Activated T-cell treated with anti-CD3 and anti-CD28 coated beads, Interleukin-2, amount 50 U/mL, for 24 hours (primary cell): Measurements from ENCODE around the gene SLFN5.
"Not testable (repeated sequence)": the region's sequence is repeated elsewhere in the genome, so short reads cannot be mapped to it uniquely, and the experiment has no call there.

Source experiments
- DNase-seq: peaks from one replicate; pipeline ENCODE4 v3.0.0-alpha.2; 2020
- H3K27ac Mint-ChIP-seq: 2 replicates; pipeline ENCODE4 v1.8.0; 2020; ENCODE audit warnings: mild to moderate bottlenecking, mixed read lengths
- H3K27me3 Mint-ChIP-seq: 2 replicates; pipeline ENCODE4 v1.8.0; 2020; ENCODE audit warnings: mixed read lengths
- H3K36me3 Mint-ChIP-seq: 2 replicates; pipeline ENCODE4 v1.8.0; 2020; ENCODE audit warnings: low read depth, mixed read lengths
- H3K4me1 Mint-ChIP-seq: 2 replicates; pipeline ENCODE4 v1.8.0; 2020; ENCODE audit warnings: low read depth, mixed read lengths
- H3K4me3 Mint-ChIP-seq: 2 replicates; pipeline ENCODE4 v1.8.0; 2020; ENCODE audit warnings: mild to moderate bottlenecking, moderate library complexity, mixed read lengths
- H3K9me3 Mint-ChIP-seq: 2 replicates; pipeline ENCODE4 v1.8.0; 2020; ENCODE audit warnings: mixed read lengths

SLFN5 gene

DNA sequence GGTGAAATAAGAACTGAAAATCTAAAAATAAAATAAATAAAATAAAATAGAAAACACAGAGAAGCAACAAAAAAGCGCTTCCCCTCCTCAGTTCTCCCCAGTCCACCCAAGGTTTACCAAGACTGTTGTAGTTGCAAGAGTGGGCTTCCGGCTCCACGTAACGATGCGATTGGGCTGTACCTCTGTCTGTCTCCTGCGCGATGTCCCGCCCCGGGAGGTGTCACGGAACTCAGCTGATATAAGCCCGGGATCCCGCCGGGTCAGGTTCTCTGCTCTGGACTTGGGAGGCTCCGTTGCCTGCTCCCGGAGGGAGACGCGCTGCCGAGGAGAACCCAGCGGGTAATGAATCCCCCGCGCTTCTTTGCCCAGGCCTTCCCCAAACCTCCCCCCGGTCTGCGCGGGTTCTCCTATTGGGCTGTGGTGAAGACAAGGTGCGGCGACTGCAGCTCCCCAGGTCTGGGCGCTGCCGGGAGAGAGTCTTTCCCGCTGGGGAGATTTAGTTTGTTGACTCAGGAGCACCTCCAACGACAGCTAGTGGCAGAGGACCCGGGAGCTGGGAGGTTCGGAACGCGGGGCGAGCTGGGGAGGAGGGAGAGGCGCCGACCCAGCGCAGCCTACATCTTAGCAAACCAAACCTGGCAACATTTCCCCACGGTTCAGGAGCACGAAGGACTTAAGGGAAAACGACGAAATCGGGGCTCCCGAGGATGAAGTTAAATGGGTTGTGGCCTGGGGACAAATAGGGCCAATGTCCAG is at the start of gene SLFN5:
SLFN5 (plus strand) TSS at position 268 of the 756 bp plus-strand sequence. CDS start 15,619 bp downstream, outside the sequence.
- Mint-ChIP-seq H3K4me3 (peak within 1 kb of the TSS; percentile 94), H3K9me3 (peaks cover 2% of the 10 kb centered on the region)

DNA sequence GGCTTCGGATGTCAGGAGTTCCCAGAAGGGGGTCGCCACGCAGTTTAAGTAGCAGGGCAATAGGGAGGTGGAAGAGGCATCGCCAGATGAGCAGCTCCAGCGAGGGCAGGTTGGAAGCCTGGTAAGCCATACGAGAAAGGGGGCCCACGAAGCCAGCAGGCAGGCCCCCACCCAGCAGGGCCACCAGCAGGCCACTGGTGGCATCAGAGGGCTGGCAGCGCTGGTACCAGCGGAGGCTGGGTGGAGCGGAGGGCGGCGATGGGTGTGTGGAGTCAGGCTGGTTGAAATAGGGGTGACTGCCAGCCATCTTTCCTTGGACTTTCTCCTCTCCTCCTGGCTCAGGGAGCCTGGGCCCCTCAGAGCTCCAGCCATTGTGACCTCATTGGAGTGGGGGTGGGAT is 48.9 kb upstream of the SLFN5 start, which contains the start of gene SLC35G3:
SLC35G3 (minus strand) TSS at position 393 of the 400 bp plus-strand sequence; CDS start at position 307, 86 bp downstream.
- H3K9me3 Mint-ChIP-seq: not testable (repeated sequence)

More for the DNA sequence above, at the start of gene SLFN5:
- DNase-seq: peak; percentile 96
- no peaks in the 10 kb centered on the region for H3K27me3 Mint-ChIP-seq
- peaks cover 75% of the 10 kb centered on the region for H3K4me1 Mint-ChIP-seq
- peaks cover 19% of the 10 kb centered on the region for H3K36me3 Mint-ChIP-seq
- peak within 1 kb of the TSS; percentile 97 for H3K27ac Mint-ChIP-seq

DNA sequence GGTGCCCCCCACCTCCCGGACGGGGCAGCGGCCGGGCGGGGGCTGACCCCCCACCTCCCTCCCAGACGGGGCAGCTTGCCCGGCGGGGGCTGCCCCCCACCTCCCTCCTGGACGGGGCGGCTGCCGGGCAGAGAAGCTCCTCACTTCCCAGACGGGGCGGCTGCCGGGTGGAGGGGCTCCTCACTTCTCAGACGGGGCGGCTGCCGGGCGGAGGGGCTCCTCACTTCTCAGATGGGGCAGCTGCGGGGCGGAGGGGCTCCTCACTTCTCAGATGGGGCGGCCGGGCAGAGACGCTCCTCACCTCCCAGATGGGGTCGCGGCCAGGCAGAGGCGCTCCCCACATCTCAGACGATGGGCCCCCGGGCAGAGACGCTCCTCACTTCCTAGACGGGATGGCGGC is 47.8 kb upstream of the SLFN5 start:
- peaks cover 22% of the 10 kb centered on the region for H3K4me1 Mint-ChIP-seq
- not testable (repeated sequence) for DNase-seq, H3K27ac Mint-ChIP-seq, H3K27me3 Mint-ChIP-seq, H3K4me3 Mint-ChIP-seq, H3K36me3 Mint-ChIP-seq
- H3K9me3 Mint-ChIP-seq: peaks cover 14% of the 10 kb centered on the region

More for the DNA sequence above, 48.9 kb upstream of the SLFN5 start, which contains the start of gene SLC35G3:
- DNase-seq, H3K4me3 Mint-ChIP-seq, H3K27me3 Mint-ChIP-seq, H3K36me3 Mint-ChIP-seq: not testable (repeated sequence)
- peaks cover 30% of the 10 kb centered on the region for H3K4me1 Mint-ChIP-seq
- H3K27ac Mint-ChIP-seq: peak within 1 kb of the TSS; percentile 67

DNA sequence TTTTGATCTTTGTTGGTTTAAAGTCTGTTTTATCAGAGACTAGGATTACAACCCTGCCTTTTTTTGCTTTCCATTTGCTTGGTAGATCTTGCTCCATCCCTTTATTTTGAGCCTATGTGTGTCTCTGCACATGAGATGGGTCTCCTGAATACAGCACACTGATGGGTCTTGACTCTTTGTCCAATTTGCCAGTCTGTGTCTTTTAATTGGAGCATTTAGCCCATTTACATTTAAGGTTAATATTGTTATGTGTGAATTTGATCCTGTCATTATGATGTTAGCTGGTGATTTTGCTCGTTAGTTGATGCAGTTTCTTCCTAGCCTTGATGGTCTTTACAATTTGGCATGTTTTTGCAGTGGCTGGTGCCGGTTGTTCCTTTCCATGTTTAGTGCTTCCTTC is 40.3 kb upstream of the SLFN5 start:
- not testable (repeated sequence) for H3K4me3 Mint-ChIP-seq, H3K36me3 Mint-ChIP-seq, DNase-seq, H3K27me3 Mint-ChIP-seq, H3K27ac Mint-ChIP-seq
- H3K9me3 Mint-ChIP-seq: peaks cover 16% of the 10 kb centered on the region
- H3K4me1 Mint-ChIP-seq: peaks cover 10% of the 10 kb centered on the region

DNA sequence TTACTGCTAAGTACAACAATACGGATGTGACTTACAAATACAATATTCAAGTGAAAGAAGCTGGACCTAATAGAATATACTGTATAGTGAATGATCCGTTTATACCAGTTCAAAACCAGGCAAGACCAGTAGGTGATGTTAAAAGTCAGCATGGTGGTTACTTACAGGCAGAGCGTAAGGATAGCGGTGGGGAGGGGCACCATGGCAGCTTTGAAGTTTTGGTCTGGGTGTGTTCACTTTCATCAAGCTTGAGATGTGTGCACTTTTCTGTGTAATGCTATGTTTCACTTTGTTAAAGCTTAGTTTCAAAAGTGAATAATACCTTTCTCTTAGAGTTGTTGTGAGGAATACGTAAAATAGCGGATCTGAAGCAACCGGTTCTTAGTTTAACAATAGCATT is 32.1 kb upstream of the SLFN5 start:
- Mint-ChIP-seq H3K4me3 (no peak overlapping the region), H3K36me3 (no peaks in the 10 kb centered on the region), H3K9me3 (peaks cover 11% of the 10 kb centered on the region), H3K4me1 (peaks cover 74% of the 10 kb centered on the region), H3K27ac (no peak overlapping the region), H3K27me3 (no peaks in the 10 kb centered on the region)
- DNase-seq: no peak

DNA sequence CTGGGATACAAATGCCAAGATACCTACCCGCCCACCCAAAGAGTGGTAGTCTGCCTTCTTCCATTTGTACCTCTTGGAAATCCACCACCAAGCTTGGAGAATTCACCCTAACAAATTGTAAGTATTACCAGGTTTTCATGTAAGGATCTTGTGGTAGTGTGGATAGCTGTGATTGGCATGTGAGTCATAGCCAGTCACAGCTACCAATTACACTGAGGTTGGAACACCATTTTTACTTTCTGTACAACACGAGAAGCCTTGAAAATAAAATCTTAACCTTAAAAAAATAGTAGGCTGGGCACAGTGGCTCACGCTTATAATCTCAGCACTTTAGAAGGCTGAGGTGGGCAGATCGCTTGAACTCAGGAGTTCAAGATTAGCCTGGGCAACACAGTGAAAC is 30.2 kb upstream of the SLFN5 start:
- Mint-ChIP-seq H3K4me3 (peak overlapping the region; percentile 53), H3K27ac (peak overlapping the region; percentile 87), H3K4me1 (peaks cover 81% of the 10 kb centered on the region), H3K36me3 (no peaks in the 10 kb centered on the region), H3K27me3 (no peaks in the 10 kb centered on the region), H3K9me3 (peaks cover 11% of the 10 kb centered on the region)
- DNase-seq: no peak

DNA sequence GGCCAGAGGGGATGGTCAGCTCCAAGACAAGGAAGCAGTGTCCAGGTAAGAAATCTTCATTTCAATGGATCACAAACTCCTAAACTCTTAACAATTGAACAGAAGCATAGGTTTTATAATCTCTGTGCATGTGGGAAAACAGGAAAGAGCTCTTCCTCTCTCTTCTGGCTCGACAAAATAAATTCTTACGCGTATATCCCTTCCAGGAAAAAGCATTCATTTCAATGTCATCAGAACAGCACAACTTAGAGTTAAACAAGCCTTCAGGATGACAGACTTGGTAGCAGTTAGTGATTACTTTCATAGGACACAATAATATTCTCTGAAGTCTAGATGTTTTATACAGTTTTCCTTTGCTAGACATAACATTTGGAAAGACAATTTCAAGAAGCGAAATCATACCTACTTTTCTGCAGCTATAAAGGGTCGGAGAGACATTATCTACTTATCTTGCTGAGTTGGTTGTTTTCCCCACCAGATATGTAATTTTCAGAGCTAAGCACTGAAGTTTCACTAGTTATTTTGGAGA is 29.4 kb upstream of the SLFN5 start:
- no peaks in the 10 kb centered on the region for H3K27me3 Mint-ChIP-seq
- peaks cover 88% of the 10 kb centered on the region for H3K4me1 Mint-ChIP-seq
- peak overlapping the region; percentile 53 for H3K4me3 Mint-ChIP-seq
- DNase-seq: no peak
- H3K9me3 Mint-ChIP-seq: peaks cover 11% of the 10 kb centered on the region
- H3K36me3 Mint-ChIP-seq: no peaks in the 10 kb centered on the region
- H3K27ac Mint-ChIP-seq: peak overlapping the region; percentile 87

DNA sequence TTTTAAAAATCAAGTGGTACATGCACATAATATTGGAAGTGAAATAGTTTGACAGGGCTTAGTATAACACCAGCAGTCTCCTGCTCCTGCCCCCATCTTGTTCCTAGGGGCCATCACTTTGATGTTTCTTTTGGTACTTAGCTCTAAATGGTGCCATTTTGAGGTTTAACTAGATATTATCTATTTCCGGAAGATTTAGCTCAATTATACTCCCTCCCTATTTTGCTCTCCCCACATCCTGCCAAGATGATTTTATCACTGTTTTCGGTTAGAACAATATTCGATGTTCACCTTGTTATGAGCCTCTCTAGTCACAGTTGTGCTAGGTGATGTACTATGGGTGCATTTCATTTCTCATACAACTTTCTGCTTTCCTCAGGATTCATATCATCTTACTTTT is 28.7 kb upstream of the SLFN5 start:
- no peak for DNase-seq
- peak overlapping the region; percentile 53 for H3K4me3 Mint-ChIP-seq
- peaks cover 11% of the 10 kb centered on the region for H3K9me3 Mint-ChIP-seq
- no peaks in the 10 kb centered on the region for H3K27me3 Mint-ChIP-seq
- H3K4me1 Mint-ChIP-seq: peaks cover 88% of the 10 kb centered on the region
- no peaks in the 10 kb centered on the region for H3K36me3 Mint-ChIP-seq
- H3K27ac Mint-ChIP-seq: peak overlapping the region; percentile 87

DNA sequence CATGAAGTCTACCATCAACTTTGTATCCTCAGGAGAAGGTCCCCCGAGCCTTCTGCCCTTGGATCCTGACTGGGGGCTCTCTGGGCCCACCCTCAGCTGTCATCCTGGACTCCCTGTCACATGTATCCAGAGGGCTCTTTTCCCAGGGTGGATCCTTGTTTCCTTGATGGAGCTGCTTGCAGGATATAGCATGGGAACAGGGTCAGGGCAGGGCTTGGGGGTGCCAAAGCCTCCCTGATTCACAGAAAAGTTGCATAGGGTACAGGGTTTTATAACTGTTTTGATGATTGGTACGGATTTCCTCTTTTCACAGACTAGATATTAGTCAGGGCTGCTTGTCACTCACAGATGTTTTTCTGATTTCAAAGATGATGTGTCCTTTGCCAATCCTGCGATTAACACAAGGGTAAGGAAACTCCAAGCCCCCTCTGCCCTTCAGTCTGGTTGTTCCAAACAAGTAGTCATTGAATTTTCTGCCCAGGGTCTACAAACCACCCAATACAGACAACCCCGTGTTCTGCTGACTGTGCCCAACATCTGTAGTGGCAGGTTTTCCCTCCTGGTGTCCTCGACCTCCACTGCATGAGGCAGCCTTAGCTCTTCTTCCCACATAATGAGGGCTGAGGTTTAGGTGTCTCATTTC is 28.1 kb upstream of the SLFN5 start:
- H3K36me3 Mint-ChIP-seq: no peaks in the 10 kb centered on the region
- peak; percentile 68 for DNase-seq
- no peaks in the 10 kb centered on the region for H3K27me3 Mint-ChIP-seq
- H3K4me3 Mint-ChIP-seq: peak overlapping the region; percentile 53
- H3K27ac Mint-ChIP-seq: peak overlapping the region; percentile 87
- H3K4me1 Mint-ChIP-seq: peaks cover 89% of the 10 kb centered on the region
- H3K9me3 Mint-ChIP-seq: peaks cover 11% of the 10 kb centered on the region

DNA sequence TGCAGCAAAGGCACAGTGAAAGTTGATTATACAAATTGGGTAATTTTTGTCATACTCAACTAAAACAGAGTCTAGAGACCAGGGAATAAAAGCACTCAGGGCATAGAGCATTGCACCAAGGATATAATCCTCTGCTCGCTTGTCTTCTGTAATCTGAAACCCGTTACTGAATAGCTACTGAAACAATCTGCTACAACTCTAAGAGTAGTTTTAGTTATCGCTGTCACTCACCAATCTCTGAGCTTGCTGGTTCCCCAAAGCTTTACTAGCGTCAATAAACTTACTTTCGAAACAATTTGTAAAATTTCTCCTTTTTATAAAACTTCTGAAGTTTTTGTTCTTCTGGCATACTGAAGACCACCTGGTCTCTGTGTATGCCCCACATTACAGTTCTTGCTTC is 25.8 kb upstream of the SLFN5 start:
- Mint-ChIP-seq H3K27ac (no peak overlapping the region), H3K36me3 (no peaks in the 10 kb centered on the region), H3K9me3 (peaks cover 12% of the 10 kb centered on the region), H3K27me3 (no peaks in the 10 kb centered on the region), H3K4me3 (no peak overlapping the region), H3K4me1 (peaks cover 87% of the 10 kb centered on the region)
- no peak for DNase-seq

DNA sequence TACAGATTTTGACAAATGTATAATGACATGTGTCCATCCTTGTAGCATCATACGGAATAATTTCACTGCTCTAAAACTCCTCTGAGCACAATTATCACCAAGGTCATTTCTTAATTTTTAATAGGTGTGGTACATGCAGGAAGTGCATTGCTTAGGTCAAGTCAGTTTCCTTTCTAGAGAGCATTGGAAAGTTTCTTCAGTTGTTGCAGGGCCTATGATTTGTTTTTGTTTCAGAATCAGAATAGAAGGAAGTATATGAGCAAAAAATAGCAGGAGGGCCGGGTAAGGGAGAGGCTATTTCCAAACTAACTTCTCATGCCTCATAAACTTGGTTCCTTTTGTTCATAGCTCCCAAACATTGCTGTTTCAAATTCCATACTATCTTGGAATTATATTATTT is 24.0 kb upstream of the SLFN5 start:
- peaks cover 69% of the 10 kb centered on the region for H3K4me1 Mint-ChIP-seq
- peaks cover 13% of the 10 kb centered on the region for H3K9me3 Mint-ChIP-seq
- no peaks in the 10 kb centered on the region for H3K27me3 Mint-ChIP-seq
- peak overlapping the region; percentile 78 for H3K27ac Mint-ChIP-seq
- H3K4me3 Mint-ChIP-seq: peak overlapping the region; percentile 48
- peaks cover 9% of the 10 kb centered on the region for H3K36me3 Mint-ChIP-seq
- DNase-seq: no peak

DNA sequence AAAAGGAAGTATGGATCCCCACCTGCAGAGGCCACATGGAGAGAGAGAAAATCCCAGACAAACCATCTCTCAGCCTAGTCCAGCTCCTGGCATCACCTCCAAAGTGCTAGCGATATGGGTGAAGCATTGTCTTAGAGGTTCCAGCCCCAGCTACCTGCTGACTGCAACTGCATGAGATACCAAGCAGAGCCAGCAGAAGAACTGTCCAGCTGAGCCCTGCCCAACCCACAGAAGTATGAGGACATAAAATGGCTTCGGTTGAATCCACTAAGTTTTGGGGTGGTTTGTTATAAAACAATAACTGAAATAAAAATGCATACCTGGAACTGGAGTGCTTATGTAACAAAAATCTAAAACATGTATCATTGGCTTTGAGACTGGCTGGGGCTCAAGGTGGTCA is 20.4 kb upstream of the SLFN5 start:
- Mint-ChIP-seq H3K4me3 (no peak overlapping the region), H3K9me3 (peaks cover 17% of the 10 kb centered on the region), H3K27me3 (no peaks in the 10 kb centered on the region), H3K36me3 (peaks cover 9% of the 10 kb centered on the region), H3K27ac (no peak overlapping the region), H3K4me1 (peaks cover 54% of the 10 kb centered on the region)
- no peak for DNase-seq

DNA sequence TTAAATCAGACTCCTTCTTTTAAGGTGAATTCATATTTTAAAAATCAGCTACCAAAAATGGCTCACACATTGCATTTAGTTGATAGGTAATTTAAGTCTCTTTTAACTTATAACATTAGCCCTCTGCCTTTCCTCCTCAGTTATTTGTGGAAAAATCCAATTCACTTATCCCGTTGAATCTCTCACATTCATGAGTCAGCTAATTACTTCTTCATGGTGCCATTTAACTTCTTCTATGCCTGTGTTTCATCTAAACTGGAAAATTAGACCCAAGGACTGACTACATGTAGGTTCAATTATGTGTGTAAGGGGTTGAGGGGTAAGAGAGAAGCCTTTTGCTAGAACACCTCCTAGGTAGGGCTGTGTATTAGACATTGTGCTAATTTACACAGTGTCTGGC is 18.4 kb upstream of the SLFN5 start:
- no peak overlapping the region for H3K4me3 Mint-ChIP-seq

DNA sequence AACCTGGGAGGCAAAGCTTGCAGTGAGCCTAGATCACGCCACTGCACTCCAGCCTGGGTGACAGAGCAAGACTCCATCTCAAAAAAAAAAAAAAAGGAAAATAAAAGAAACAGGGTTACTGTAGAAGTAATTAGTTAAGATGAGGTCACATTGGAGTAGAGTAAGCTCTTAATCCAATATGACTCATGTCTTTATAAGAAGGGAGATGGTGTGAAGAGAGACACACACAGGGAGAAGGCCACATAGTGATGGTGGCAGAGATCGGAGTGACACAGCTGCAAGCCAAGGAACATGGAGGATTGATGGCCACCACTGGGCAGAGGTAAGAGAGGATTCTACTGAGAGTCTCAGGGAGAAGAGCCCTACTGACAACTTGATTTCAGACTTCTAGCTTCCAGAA is 15.3 kb upstream of the SLFN5 start:
- Mint-ChIP-seq H3K36me3 (peaks cover 7% of the 10 kb centered on the region), H3K4me1 (peaks cover 50% of the 10 kb centered on the region), H3K4me3 (no peak overlapping the region)

More for the DNA sequence above, 18.4 kb upstream of the SLFN5 start:
- Mint-ChIP-seq H3K36me3 (peaks cover 9% of the 10 kb centered on the region), H3K27me3 (no peaks in the 10 kb centered on the region), H3K4me1 (peaks cover 47% of the 10 kb centered on the region), H3K9me3 (peaks cover 17% of the 10 kb centered on the region), H3K27ac (no peak overlapping the region)
- no peak for DNase-seq

DNA sequence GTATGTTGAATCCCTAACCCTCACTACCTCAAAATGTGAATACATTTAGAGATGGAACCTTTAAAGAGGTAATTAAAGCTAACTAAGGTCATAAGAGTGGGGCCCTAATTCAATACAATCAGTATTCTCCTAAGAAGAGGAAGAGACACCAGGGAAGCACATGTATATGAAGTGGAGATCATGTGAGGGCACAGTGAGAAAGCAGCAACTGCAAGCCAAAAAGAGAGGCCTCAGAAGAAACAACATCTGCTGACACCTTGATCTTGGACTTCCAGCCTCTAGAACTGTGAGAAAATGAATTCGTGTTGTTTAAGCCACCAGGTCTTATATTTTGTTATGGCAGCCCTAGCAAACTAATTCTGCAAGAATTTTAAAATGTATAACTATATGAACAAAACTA is 13.2 kb upstream of the SLFN5 start:
- peaks cover 60% of the 10 kb centered on the region for H3K4me1 Mint-ChIP-seq
- H3K4me3 Mint-ChIP-seq: no peak overlapping the region
- H3K27me3 Mint-ChIP-seq: no peaks in the 10 kb centered on the region
- no peak for DNase-seq
- no peaks in the 10 kb centered on the region for H3K36me3 Mint-ChIP-seq
- peaks cover 5% of the 10 kb centered on the region for H3K9me3 Mint-ChIP-seq
- H3K27ac Mint-ChIP-seq: no peak overlapping the region

More for the DNA sequence above, 15.3 kb upstream of the SLFN5 start:
- no peak overlapping the region for H3K27ac Mint-ChIP-seq
- no peak for DNase-seq
- no peaks in the 10 kb centered on the region for H3K27me3 Mint-ChIP-seq
- H3K9me3 Mint-ChIP-seq: peaks cover 14% of the 10 kb centered on the region
